ENCODE results near the gene SNX24. TPM values are rescaled to one million over a fixed set of nuclear protein-coding genes. Genes with fewer than 3 reads are reported as not detected.

The SNX24 gene
- total and polyA plus RNA-seq, 2 experiments from 2014 or later, result 18.0 to 27.5 TPM

DNA sequence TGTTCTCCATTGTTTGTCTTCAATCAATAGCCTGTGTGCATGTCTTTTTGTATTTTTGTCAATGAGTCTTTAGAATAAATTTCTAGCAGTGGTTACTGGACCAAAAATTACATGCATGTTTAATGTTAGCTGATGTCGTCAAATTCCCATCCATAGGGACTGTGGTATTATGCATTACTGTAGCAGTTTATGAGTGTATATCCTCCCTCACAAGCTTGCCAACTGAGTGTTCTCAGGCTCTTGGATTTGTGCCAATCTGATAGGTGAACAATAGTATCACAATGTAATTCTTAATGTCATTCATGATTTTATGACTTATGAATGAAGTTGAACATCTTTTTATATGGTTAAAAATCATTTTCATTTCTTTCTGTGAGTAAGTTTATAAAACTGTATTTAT, 13.0 kb downstream of the SNX24 start (continued):
- TF ChIP-seq, protein P1, sequence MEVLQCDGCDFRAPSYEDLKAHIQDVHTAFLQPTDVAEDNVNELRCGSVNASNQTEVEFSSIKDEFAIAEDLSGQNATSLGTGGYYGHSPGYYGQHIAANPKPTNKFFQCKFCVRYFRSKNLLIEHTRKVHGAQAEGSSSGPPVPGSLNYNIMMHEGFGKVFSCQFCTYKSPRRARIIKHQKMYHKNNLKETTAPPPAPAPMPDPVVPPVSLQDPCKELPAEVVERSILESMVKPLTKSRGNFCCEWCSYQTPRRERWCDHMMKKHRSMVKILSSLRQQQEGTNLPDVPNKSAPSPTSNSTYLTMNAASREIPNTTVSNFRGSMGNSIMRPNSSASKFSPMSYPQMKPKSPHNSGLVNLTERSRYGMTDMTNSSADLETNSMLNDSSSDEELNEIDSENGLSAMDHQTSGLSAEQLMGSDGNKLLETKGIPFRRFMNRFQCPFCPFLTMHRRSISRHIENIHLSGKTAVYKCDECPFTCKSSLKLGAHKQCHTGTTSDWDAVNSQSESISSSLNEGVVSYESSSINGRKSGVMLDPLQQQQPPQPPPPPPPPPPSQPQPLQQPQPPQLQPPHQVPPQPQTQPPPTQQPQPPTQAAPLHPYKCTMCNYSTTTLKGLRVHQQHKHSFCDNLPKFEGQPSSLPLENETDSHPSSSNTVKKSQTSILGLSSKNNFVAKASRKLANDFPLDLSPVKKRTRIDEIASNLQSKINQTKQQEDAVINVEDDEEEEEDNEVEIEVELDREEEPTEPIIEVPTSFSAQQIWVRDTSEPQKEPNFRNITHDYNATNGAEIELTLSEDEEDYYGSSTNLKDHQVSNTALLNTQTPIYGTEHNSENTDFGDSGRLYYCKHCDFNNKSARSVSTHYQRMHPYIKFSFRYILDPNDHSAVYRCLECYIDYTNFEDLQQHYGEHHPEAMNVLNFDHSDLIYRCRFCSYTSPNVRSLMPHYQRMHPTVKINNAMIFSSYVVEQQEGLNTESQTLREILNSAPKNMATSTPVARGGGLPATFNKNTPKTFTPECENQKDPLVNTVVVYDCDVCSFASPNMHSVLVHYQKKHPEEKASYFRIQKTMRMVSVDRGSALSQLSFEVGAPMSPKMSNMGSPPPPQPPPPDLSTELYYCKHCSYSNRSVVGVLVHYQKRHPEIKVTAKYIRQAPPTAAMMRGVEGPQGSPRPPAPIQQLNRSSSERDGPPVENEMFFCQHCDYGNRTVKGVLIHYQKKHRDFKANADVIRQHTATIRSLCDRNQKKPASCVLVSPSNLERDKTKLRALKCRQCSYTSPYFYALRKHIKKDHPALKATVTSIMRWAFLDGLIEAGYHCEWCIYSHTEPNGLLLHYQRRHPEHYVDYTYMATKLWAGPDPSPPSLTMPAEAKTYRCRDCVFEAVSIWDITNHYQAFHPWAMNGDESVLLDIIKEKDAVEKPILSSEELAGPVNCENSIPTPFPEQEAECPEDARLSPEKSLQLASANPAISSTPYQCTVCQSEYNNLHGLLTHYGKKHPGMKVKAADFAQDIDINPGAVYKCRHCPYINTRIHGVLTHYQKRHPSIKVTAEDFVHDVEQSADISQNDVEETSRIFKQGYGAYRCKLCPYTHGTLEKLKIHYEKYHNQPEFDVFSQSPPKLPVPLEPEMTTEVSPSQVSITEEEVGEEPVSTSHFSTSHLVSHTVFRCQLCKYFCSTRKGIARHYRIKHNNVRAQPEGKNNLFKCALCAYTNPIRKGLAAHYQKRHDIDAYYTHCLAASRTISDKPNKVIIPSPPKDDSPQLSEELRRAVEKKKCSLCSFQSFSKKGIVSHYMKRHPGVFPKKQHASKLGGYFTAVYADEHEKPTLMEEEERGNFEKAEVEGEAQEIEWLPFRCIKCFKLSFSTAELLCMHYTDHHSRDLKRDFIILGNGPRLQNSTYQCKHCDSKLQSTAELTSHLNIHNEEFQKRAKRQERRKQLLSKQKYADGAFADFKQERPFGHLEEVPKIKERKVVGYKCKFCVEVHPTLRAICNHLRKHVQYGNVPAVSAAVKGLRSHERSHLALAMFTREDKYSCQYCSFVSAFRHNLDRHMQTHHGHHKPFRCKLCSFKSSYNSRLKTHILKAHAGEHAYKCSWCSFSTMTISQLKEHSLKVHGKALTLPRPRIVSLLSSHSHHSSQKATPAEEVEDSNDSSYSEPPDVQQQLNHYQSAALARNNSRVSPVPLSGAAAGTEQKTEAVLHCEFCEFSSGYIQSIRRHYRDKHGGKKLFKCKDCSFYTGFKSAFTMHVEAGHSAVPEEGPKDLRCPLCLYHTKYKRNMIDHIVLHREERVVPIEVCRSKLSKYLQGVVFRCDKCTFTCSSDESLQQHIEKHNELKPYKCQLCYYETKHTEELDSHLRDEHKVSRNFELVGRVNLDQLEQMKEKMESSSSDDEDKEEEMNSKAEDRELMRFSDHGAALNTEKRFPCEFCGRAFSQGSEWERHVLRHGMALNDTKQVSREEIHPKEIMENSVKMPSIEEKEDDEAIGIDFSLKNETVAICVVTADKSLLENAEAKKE (CRISPR knock-in tag; IDR thresholded peaks at IDR 0.05), result no peak
- no peak for TF ChIP-seq ZNF331 (CRISPR knock-in tag; IDR thresholded peaks at IDR 0.05; ENCODE audit: low read depth)
- TF ChIP-seq STAT1 (IDR thresholded peaks at IDR 0.05; ENCODE audit: unreplicated experiment), result no peak
- TF ChIP-seq EZH2phosphoT487 (IDR thresholded peaks at IDR 0.05; ENCODE audit: unreplicated experiment), result no peak
- TF ChIP-seq, protein P2, sequence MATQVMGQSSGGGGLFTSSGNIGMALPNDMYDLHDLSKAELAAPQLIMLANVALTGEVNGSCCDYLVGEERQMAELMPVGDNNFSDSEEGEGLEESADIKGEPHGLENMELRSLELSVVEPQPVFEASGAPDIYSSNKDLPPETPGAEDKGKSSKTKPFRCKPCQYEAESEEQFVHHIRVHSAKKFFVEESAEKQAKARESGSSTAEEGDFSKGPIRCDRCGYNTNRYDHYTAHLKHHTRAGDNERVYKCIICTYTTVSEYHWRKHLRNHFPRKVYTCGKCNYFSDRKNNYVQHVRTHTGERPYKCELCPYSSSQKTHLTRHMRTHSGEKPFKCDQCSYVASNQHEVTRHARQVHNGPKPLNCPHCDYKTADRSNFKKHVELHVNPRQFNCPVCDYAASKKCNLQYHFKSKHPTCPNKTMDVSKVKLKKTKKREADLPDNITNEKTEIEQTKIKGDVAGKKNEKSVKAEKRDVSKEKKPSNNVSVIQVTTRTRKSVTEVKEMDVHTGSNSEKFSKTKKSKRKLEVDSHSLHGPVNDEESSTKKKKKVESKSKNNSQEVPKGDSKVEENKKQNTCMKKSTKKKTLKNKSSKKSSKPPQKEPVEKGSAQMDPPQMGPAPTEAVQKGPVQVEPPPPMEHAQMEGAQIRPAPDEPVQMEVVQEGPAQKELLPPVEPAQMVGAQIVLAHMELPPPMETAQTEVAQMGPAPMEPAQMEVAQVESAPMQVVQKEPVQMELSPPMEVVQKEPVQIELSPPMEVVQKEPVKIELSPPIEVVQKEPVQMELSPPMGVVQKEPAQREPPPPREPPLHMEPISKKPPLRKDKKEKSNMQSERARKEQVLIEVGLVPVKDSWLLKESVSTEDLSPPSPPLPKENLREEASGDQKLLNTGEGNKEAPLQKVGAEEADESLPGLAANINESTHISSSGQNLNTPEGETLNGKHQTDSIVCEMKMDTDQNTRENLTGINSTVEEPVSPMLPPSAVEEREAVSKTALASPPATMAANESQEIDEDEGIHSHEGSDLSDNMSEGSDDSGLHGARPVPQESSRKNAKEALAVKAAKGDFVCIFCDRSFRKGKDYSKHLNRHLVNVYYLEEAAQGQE (IDR thresholded peaks at IDR 0.05; ENCODE audit: unreplicated experiment), result no peak
- TF ChIP-seq, protein P3, sequence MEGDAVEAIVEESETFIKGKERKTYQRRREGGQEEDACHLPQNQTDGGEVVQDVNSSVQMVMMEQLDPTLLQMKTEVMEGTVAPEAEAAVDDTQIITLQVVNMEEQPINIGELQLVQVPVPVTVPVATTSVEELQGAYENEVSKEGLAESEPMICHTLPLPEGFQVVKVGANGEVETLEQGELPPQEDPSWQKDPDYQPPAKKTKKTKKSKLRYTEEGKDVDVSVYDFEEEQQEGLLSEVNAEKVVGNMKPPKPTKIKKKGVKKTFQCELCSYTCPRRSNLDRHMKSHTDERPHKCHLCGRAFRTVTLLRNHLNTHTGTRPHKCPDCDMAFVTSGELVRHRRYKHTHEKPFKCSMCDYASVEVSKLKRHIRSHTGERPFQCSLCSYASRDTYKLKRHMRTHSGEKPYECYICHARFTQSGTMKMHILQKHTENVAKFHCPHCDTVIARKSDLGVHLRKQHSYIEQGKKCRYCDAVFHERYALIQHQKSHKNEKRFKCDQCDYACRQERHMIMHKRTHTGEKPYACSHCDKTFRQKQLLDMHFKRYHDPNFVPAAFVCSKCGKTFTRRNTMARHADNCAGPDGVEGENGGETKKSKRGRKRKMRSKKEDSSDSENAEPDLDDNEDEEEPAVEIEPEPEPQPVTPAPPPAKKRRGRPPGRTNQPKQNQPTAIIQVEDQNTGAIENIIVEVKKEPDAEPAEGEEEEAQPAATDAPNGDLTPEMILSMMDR (conservative IDR thresholded peaks at IDR 0.05; ENCODE audit: low read depth in 2 of 2), result no peak

Data from GM23338 (cell line).